DMS 273 treated with DMSO at 0.1 percent for 48 hours (cell line): Measurements from ENCODE around the gene RALY.
"Not testable (repeated sequence)": the region's sequence is repeated elsewhere in the genome, so short reads cannot be mapped to it uniquely, and the experiment has no call there.

Experiments used
- DNase-seq: peaks from one replicate; lab custom pipeline; 2025; lab: John Stamatoyannopoulos, UW

The RALY gene

GRCh38 chr20:34015401-34016335 is 22.0 kb downstream of the RALY start:
- no peak for DNase-seq

- DNase-seq: no peak
These were observed 23.0 kb downstream of the RALY start for GRCh38 chr20:34016736-34017135.

GRCh38 chr20:34017610-34018009 is 23.9 kb downstream of the RALY start:
- DNase-seq: no peak

- DNase-seq: no peak
These were observed 24.5 kb downstream of the RALY start for GRCh38 chr20:34018166-34018565.

GRCh38 chr20:34022151-34022838 is 28.6 kb downstream of the RALY start:
- peak; percentile 16 for DNase-seq

GRCh38 chr20:34022839-34023234 is 29.1 kb downstream of the RALY start:
- DNase-seq: no peak

GRCh38 chr20:34023937-34024722 is 30.4 kb downstream of the RALY start:
- no peak for DNase-seq

- DNase-seq: no peak
These were observed 31.1 kb downstream of the RALY start for GRCh38 chr20:34024723-34025351.

GRCh38 chr20:34028013-34028412 is 34.3 kb downstream of the RALY start:
- DNase-seq: not testable (repeated sequence)

GRCh38 chr20:34029415-34029814 is 35.7 kb downstream of the RALY start:
- no peak for DNase-seq

GRCh38 chr20:34030456-34030855 is 36.7 kb downstream of the RALY start:
- DNase-seq: no peak

GRCh38 chr20:34033903-34034302 is 40.2 kb downstream of the RALY start:
- no peak for DNase-seq

GRCh38 chr20:34037121-34037520 is 43.4 kb downstream of the RALY start:
- no peak for DNase-seq

- no peak for DNase-seq
These were observed 44.1 kb downstream of the RALY start for GRCh38 chr20:34037767-34038166.

GRCh38 chr20:34040300-34040995 is 46.7 kb downstream of the RALY start:
- DNase-seq: no peak

GRCh38 chr20:34041226-34041625 is 47.5 kb downstream of the RALY start:
- no peak for DNase-seq

GRCh38 chr20:34042262-34042661 is 48.6 kb downstream of the RALY start:
- DNase-seq: no peak

GRCh38 chr20:34043025-34043424 is 49.3 kb downstream of the RALY start:
- no peak for DNase-seq

GRCh38 chr20:34045294-34045693 is 51.6 kb downstream of the RALY start:
- DNase-seq: no peak

GRCh38 chr20:34045930-34046725 is 52.4 kb downstream of the RALY start:
- DNase-seq: no peak
